GM21390 (cell line): ENCODE results near the gene BICC1.

Experiments used
- ATAC-seq: cut with Tn5 transposase; IDR thresholded peaks from one replicate; pipeline ENCODE4 v1.9.1; 2021; ENCODE audit not compliant: unreplicated experiment

Gene BICC1

DNA sequence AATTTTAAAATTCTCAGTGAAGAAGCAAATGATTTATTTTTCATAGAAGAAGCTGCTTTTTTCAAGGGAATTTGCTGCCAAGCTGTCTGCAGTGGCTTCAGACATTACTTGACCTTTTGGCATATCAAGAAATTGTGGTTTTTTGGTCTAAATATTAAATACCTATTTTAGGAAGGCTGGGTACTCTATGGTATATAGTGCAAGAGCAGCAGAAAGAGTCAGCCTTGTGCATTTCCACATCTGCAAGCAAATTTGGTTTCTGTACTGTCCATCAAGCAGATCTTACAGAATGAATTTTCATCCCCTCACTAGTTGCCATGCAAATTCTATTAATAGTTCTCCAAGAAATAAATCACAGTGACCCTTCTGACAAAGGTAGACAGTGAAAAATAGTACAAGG is 222.0 kb downstream of the BICC1 start:
- ATAC-seq: no peak

DNA sequence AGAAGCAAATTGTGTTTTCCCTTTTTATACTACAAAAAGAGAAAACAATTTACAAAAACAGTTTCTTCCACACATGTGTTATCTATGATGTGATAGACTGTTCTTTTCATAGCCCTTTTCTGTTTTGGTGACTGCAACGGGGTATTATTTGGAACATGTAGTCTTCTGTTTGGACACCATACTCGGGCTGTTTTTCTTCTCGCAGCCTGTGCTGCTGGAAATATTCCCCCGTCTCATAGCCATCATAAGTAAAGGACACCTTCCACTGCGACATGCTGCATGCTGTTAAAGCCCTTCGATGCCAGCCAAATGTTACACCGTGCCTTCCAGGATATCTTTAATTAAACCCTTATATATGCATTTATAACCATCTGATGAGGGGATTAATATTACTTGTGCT is 222.4 kb downstream of the BICC1 start:
- no peak for ATAC-seq

DNA sequence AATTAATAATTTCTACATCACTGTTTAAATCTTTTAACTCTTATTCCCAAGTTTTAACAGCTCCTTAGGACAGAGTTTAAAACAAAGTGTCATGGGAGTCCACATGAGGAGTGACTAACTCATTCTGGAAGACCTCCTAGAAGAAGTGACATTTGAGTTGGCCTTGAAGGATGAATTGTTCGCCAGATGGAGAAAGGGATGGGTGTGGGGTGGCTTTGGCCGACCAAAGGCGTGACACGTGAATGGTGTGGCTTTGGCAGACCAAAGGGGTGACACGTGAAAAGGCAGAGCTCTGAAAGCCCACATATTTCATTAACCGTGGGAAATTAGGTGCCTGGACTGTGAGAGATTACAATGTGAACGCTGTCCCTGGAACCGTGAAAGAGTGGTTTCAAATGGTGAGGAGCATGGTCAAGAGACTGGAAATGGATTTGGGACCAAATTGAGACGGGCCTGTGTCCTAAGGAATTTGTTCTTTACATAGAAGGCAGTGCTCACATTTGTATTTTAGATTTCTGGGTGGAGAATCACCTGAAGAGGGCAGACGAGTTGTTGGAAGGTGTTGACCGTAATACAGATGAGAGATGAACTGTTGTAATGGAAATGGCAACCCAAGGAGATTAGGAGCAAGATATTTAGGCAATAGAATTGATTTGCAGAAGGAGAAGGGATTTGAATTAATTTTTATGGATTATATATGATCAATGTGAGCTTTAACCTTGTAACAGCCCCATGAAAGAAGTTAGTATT is 228.1 kb downstream of the BICC1 start:
- no peak for ATAC-seq

DNA sequence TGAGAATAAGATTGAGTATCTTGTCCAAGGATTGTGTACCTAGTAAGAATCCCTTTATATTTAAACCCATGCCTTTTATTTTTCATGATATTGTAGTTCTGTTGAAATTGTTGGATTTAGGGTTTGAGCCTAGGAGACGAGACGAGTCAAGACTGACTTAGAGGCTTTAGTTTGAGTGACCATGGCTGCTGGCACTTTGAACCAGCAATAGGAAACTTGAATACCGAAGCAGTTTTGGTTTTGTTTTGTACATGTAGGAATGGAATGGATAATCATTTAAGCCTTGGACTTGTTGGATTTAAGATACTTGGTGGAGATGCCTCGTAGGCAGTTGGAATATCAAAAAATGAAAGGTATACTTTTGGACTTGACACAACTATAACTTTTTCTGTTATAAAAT is 229.0 kb downstream of the BICC1 start:
- no peak for ATAC-seq

DNA sequence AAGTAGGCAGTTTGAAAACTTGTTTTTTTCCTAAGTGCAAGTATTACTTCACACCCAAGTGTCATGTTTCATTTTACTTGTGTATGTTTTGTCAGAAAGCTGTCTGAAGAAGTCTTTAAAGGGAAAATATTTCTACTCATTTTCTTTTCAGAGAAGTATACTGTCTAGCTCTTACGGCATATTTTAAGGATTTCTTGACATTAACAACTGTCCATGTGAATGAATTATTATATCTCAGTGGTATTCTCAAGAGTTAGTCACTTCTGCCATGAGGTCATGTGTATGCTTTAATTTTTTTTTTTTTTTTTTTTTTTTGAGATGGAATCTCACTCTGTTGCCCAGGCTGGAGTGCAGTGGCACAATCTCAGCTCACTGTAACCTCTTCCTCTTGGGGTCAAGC is 229.5 kb downstream of the BICC1 start:
- no peak for ATAC-seq

DNA sequence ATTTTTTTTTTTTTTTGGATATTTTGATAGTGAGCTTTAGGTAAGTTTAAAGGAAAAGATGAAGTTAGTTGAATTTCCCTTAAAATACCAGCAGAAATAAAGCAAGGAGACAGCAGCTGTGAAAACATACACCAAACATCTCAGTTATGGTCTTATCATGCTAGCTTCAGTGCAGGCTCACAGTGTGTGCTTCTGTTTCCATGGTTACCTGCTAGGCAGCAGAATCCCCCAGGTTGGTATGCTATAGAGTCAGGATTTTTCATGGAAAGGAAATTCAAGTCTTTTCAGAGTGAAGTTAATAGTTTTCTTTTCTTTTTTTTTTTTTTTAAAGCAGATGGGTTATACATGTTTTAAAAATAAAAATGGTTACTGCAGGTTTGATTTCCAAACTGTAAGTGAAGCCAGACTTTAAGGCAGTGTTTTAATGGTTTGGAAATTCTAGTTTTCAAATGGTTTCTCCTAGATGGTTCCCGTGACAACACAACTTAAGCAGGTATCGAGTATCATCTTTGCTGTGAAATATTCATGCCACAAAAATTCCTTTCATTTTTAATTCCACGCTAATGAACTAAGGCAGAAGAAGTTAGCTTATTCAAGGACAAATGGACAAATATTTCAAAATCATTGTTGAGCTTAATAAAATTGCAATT is 230.9 kb downstream of the BICC1 start:
- ATAC-seq: no peak

DNA sequence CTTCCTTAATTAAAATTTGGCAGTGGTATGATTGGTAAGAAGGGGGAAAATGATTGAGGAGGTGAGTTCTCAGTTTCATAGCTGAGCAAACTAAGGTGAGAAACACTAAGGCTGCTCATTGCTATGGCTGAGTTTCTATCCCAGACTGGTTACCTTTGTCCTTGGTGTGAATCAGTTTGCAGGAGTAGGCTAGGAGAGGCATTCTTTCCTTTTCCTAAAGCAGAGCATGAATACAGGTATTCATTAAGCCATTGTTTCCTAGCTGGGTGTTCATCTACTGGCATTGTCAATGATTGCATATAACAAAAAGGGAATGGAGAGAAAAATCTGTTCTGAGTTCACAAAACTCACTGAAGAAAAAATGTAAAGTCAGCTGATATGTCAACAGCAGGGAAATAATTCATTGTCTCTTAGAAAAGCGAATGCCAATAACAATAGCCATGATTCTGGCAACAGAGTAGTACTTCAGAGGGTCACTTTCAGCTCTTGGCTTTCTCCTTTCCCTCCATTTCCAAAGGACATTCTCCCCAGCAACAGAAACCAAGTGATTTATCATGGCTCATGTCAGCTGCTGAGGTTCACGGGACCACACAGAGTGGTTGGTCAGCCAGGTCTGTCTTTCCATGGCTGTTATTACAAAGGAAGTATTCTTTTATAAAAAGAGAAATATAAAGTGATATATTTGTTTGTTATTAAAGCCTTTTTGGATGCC is 234.0 kb downstream of the BICC1 start:
- ATAC-seq: no peak

DNA sequence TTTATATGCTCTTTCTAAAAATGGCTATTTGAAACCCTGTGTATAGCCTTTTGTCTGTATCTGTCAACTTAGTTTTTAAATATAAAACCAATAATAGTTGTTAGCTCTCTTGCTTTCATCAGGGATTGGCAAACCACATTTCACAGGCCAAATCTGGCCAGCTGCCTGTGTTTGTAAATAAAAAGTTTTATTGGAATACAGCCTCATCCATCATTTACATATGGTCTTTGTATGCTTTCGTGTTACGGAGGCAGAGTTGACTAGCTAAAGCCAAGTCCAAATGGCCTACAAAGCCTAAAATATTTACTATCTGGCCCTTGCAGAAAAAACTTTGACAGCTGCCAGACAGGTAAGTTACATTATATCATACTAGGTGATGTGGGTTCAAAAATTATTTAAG is 235.0 kb downstream of the BICC1 start:
- ATAC-seq: no peak

DNA sequence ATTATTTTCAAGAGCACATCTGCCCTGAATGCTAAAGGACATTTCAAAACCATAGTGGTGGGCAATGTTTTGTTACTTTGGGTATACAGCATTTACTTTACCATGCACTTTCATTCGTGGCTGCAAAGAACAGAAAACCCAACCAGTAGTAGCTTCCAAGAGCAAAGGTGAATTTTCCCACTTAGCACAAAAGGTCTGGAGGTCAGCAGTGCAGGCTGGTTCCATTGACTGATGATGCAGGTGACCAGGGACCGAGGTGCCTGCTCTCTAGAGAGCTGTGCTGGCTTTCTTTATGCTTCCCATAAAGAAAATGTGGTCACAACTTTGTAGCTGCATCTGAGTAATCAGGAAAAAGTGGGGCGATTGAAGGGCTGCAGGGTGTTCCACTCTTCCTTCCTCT is 240.0 kb downstream of the BICC1 start:
- ATAC-seq: no peak

DNA sequence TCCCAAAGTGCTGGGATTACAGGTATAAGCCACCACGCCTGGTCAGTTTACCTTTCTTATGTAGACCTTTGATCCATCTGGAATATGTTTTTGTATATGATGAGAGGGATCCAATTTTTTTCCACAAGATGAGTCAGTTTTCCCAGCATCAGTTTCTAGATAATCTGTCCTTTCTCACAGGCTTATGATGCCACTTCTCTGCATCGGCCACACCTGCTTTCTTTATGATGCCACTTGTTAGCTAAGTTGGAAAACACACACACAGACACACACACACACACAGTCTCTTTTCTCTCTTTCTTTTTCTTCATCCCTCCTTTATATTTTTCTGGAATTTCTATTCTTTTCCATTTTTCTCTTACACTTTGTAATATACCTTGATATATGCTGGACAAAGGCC is 240.8 kb downstream of the BICC1 start:
- no peak for ATAC-seq

DNA sequence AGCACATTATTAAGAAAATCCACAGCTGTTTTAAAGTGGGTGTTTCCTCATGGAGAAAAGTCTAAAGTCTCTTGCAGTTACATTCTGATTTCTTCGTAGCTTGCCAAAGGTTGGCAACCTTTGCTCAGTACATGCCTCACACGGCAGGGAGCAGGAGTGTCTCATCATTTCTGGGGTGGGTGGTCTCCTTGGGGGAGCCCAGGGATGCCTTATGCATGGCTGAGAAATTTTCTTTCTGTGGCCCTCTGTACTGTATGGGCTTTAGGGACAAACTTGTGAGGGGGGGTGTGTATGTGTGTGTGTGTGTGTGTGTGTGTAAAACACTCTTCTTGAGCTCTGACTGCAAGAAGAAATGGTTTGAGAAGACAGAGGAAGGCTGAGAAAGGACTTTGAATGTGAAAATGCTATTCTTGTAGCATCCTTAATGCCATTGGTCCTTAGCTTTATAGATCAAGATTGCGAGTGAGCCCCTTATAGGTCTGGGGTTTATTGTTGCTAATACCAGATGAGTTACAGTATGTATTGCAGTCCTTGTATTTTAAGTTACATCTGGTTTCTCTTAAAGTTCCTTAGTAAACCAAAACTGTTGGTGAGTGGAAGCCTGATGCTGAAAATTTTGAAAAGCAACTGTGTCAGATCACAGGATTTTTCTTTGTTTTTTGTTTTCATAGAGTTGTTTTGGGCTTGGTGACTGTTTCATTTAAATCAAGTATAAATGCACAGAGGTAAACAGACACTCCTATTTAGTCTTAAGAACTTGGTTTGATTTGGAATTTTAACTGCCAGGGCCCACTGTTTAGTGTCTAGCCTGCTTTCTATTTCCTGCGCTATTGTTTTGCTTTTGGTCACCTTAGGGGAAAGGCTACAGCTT is 242.0 kb downstream of the BICC1 start:
- no peak for ATAC-seq

DNA sequence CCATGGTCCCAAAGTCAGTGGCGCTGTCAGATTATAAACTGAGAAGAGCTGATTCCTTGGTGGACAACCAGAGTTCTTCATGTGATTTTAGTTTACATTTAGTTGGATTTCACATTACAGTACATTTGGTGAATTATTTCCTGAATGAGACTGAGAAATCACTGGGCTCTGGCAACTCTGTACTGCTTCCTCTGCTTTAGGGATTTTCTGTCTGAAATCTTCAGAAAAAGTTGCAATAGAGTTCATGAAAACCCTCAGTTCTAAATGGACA is 242.6 kb downstream of the BICC1 start:
- no peak for ATAC-seq

DNA sequence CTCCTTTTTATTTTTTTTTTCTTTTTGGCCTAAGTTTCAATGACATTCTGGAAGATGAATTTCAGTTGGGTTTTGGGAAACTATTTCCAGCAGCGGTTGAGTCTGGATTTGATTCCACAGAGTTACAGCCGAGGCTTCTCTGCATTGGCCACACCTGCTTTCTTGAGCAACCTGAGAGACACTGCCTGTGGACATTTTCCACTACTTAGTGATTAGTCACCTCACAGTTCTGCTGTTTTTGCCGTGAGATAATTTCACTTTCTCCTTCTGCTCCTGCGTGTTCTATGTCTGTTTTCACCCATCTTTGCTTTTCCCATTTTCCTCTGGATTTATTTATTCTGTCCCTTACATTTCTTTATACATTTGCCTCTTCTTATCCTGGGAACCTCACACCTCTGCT is 243.0 kb downstream of the BICC1 start:
- ATAC-seq: no peak

DNA sequence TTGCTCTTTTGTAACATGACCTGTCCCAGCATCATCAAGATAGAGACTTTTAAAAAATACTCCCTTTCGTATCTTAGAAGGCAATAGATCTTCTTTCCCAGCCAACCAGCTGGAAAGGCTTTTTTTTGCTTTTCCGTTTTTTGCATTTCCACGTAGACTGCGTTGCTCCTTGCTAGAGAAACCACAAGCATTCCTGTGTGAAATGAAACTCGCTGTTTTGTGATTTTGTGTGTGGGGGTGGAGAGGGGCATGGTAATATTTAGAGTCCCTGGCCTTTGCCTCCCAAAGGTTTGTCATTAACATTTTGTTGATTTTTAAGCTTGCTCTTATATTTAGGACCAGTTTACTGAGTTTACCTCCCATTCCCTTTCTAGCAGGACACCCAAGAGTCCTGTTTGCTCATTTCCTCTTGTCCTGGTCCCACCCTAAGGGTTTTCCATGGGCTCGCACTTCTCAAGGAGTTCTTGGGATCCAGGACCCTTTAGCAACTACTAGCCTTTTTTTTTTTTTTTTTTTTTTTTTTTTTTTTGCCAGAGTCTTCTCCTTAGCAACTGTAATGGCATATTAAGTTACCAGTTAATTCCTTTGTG is 243.6 kb downstream of the BICC1 start:
- no peak for ATAC-seq

DNA sequence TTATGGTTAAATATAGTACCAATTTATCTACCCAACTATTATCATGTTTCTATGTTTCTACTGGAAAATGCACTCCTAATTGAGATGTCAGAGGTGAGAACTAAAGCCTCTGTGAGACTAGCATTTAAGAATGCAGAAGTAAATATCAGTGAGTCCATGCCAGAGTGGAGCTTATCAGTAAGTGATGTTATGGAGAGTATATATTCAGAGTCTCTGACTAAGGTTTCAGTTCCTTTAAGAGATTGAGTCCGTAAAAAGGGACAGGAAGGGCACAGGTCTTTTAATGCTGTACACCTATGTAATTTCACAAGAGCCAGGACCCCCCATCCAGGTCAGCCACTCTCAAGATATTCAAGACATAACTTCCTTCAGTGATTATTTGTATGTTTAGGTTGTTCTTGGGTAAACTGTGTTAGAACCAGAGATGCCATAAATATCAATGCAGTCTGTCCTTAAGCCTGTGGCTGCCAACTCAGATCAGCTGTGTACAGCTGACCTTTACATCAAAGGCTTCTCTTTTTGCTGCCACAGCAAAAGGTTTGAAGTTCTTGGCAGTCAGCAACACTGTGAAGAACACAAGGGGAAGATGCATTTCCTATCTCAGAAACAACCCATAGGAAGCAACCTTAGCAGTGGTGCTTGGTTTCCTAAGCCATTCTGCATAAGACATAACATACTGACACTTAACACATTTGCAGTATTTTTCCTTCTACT is 244.8 kb downstream of the BICC1 start:
- ATAC-seq: no peak

DNA sequence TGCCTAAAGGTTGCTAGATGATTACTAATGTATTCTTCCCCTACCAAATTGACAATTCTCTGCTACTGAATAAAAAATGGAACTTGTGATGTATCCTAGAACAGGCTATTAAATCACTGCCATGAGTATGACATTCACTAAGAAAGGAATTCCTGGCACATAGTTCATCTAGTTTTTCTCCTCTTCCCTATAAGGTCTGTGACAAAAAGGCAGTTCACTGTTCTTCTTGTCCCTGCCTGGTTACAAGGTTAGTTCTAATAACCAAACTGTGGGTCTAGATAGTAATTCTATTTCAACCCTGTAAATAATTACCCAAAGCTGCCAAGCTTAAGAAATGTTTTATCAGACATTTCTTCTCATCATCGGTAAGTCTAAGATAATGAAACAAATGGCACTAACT is 245.6 kb downstream of the BICC1 start:
- ATAC-seq: no peak

DNA sequence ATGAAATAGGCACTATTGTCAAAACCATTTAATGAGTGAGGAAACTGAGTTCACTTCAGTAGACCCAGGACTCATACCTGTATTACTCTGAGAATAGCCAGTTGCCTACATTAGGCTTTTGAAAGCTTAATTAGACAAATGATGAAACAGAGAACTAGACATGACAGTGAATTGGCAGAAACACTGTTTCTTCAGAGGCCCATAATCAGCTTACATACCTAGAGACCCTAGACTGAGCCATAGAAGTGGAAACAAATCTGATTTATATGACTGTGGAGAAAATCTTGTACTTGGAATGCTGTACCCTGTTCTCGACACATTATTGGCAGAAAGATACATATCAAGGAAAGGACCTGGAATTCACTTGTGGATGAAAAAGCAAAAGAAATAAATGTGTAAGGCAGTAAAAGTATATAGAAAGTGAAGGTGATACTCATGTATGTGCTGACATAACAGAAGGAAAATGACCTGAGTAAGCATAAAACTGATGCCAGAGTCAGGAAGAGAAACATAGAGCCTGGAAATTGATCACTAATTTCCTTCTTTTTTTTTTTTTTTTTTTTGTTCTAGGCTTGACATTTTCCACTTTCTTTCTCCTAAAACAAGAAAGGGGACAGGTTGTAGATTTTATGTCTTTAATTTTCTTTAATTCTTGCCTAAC is 251.5 kb downstream of the BICC1 start:
- ATAC-seq: no peak

DNA sequence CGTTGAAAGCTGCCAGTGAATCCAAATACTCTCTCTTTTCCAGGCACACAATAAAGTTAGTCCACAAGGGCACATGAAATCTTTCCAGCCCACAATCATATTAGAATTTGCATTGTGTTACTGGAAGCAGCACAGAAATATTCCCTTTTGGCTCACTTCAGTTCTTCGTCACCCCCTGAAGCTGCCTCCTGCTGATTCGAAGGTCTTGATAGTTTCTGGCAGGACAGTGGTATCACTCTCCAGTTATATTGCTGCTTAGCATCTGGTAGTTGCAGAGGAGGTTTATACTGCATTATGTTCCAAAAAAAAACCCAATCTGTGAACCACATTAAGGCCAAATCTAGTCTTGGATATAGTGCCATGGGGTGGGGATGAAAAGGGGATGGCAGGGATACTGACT is 253.2 kb downstream of the BICC1 start:
- ATAC-seq: no peak

DNA sequence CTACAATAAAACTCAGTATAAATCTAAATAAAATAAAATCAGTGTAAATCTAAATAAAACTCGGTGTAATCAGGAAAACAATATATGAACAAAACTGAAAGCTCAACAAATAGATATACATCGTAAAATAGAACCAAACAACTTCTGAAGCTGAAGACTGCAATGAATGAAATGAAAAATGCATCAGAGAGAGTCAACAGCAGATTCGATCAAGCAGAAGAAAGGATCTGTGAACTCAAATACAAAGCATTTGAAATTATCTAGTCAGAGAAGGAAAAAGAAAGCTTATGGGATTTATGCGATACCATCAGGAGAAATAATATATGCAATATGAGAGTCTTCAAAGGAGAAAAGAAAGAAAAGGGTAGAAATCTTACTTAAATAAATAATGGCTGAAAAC is 255.0 kb downstream of the BICC1 start:
- no peak for ATAC-seq

DNA sequence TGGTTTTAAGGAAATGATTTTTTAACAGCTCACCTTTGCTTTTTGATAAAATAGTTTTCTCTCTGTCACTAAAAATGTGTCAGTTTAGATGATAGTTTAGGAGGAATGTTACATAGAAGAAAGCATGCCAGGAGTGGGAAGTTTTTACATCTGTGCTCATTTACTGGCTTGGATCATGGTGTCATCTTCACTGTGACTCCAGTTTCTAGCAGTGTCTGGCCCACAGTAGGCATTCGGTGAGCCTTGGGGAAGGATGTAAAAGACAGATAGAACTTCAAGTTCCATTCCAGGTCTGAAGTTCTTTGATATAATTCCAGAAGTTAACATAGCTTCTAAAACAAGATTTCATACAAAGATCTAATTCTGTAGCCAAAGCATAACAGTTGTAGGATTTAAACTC is 259.2 kb downstream of the BICC1 start:
- ATAC-seq: no peak
